Epidermal melanocyte (primary cell): Measurements from ENCODE around the gene HELZ2.
"Not testable (repeated sequence)": the region's sequence is repeated elsewhere in the genome, so short reads cannot be mapped to it uniquely, and the experiment has no call there.

Experiments
- DNase-seq: peaks from one replicate; pipeline ENCODE4 v3.0.0; 2011; ENCODE audit warnings: low spot score; ENCODE audit not compliant: insufficient read length

Gene HELZ2

DNA sequence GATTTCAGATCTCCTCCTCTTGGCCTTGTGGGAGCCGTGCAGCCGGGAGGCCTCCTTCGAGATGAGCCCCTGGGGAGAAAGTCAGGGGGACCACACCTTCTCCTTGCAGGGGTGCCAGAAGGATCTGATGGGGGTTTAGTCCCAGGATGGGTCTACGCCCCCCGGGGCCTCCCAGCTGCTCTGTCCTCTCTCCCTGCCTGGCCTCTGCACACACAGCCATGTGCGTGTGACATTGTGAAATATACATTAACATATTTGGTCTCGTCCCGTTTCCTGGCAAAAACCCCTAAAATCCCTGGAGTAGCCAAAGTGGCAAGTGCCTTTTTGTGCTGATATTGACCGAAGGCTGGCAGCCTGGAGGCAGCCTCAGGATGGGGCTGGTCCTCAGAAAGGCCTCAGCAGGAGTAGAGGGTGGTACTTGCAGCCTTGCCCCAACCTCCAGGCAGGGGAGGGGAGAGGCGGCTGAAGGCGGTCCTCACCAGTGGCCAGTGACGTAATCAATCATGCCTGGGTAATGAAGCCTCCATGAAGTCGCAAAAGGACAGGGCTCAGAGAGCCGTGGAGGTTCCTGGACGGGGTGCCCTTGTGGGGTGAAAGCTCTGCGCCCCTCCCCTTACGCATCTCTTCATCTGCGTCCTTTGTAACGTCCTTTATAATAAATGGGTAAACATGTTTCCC lies 5.1 kb upstream of the HELZ2 start:
- no peak for DNase-seq

DNA sequence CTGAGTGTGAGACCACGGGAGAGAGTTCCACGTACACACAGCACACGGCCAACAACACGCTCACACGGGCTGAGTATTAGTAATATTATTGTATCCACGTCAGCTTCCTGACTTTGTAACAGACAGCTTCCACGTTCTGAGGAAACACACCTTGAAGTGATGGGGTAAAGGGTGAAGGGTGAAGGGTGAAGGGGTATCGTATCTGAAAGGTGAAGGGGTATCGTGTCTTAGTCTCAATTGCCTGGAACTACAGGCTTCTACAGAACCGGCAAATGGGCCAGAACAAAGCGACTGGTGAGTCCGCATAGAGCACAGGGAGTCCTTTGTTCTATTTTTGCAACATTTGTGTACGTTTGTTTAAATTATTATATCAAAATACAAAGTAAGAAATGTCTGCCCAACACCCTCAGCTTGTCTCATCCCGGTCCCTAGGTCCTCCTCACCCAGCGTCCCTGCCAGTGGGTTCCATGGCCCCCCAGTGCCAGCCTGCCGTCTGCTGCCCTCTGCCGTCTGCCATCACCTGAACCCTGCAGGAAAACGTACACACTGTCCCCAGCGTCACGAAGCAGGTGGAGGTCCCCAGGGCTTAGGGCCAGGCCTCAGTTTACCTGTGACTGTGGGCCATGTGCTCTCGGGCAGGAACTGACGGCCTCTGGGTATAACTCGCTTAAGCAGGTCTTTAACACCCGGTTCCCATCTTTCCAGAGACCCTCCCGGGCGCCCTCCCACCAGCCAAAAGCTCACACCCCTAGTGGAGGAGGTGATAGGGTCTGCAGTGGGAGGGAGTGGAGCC lies 4.4 kb upstream of the HELZ2 start:
- DNase-seq: no peak

DNA sequence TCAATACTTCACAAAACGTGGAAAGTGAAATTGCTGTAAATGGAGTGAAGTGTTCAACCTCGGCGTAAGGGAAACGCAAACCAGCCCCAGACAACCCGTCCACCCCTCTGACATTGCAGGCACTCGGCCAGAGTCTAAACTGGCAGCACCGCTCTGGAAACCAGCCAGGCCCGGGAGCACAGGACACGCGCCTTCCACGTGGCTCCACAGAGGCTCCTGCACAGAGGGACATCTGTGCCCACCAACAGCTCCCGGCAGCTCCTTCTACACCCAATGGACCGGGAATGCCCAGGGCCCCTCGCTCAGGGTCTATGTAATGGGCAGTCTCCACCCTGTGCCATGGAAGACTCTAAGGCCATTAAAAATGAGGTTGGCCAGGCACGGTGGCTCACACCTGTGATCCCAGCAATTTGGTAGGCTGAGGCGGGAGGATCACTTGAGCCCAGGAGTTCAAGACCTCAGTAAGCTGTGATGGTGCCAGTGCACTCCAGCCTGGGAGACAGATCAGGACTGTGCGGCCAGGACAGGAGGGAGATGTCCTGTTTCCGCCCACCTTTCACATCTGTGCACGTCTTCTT lies 3.4 kb upstream of the HELZ2 start:
- DNase-seq: no peak

DNA sequence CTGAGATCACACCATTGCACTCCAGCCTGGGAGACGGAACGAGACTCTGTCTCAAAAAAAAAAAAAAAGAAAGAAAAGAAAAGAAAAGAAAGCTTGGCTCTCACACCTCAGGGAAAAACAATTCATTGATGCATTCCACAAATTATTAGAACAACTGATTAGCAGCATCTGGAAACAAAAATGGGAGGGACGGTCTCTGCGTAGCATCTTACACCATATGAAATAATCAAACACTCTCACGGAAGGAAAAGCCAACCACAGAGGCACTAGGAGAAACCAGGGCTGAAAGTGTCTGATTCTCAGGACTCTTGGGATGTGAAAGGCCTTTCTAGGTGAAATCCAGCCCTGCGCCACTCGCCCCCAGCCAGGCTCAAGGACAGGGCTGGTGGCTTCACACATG lies 2.3 kb upstream of the HELZ2 start:
- DNase-seq: no peak

DNA sequence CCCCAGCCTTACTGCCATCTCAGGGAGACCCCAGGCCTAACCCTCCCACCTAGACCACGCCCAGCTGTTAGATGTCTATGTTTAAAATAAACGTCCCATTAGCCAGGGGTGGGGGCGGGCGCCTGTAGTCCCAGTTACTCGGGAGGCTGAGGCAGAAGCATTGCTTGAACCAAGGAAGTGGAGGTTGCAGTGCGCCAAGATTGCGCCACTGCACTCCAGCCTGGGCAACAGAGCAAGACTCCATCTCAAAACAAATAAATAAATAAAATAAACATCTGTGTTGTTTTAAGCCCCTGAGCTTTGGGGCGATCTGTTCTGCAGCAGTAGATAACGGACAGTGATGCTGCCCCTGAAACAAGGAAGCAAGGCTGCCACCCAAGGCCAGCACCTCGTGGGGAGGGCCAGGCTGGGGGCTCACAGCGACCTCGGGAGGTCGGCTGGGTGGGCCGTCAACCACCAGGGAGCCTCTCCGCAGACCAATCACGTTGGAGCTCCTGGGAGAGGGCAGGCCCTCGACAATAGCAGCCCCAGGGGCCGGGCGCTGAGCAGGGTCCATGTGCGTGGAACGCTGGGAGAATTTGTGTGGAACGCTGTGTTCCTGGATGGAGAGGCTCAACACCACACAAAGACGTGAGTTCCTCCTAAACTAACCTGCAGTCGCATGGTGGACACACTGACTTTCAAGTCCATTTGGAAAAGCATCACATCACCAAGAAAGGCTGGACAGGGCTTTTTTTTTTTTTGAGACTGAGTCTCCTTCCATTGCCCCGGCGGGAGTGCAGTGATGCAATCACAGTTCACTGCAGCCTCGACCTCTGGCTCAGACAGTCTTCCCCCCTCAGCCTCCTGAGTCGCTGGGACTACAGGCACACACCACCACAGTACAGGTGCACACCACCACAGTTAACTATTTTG lies 1.0 kb upstream of the HELZ2 start:
- no peak for DNase-seq

DNA sequence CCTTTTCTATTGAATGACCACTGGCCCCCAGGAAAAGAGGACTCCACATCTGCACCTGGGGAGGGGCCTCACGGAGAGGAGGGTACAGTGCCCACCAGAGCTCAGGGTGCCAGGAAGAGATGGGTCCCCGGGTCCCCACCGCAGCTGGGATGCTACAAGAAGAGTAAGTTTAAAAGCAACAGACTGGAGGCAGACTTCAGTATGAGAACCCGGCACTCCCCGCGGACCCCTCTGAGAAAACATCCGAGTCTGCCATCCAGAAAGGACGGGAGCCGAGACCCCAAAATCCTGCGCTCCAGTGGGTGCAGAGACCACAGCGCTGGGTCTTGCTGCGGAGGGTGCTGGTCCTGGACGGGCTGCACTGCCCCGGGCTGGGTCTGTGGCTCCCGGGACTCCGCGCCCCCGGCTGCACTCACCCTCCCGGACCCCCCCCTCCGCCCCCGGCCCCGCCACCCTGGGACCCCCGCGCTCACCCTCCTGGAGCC lies 350 bp downstream of the HELZ2 start:
- no peak for DNase-seq

DNA sequence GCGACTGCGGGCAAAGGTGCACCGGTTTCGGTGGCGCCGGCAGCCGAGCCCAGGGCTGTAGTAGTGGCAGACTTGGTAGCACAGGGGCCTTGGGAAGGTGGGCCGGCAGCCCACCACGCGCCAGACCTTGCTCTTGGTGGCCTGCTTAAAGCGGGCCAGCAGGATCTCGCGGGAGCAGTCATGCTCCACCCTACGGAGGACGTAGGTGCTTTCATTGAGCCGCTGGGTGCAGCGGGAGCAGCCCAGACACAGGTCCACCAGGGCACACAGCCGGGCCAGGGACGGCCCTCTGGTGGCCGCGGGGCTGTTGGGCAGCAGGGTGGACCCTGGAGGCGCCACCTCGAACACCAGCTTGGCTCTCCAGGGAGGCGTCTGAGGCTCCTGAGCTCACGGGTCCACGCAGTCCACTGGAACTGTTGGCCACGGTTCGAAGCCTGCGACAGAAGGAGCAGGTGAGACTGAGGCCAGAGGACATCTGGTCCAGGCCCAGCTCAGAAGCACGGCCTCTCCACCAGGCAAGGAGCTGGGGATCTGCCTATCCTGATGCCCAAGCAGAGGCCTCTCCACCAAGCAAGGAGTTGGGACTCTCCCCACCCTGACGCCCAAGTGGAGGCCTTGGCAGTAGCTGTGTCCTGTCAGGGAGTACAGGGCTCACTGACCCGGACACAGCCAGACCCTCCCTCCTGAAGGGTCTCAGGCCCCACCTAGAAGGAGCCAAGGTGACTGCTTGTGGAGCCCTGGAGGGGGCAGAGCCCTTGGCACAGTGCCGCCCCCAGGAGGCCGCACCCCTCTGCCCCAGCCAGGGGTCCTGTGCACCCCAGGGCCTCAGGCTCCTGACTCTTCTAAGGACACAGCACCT lies 1.0 kb downstream of the HELZ2 start:
- no peak for DNase-seq

DNA sequence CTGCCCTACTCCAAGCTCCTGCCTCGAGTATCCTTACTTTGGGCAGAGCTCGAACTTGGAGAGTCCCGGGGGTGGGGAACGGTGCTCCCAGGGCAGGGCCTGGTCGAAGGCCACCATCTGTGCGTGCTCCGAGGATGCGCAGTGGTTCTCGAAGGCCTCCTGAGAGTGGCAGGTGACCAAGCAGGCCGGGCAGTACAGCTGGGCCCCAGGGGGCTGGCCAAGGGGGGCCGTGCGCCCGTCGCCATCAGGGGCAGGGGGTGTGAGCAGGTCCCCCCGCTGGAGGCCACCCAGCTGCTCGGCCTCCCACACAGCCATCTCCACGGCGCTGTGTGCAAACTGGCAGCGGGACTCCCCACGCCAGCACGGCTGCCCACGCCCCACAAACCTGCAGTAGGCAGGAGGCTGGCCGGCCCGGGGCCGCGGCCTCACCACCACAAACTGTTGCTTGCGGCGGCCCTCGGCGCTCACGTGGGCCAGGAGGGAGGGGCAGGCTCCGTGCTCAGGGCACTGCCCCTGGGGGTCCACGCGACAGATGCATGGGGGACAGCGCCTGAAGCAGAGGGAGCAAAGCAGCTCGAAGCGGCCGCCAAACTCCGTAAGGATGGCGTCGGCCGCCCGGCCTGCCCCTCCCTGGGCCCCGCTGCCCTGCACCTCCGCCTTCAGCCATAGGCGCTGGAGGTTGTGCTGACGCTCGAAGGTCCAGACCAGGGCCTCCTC lies 1.8 kb downstream of the HELZ2 start:
- DNase-seq: no peak

DNA sequence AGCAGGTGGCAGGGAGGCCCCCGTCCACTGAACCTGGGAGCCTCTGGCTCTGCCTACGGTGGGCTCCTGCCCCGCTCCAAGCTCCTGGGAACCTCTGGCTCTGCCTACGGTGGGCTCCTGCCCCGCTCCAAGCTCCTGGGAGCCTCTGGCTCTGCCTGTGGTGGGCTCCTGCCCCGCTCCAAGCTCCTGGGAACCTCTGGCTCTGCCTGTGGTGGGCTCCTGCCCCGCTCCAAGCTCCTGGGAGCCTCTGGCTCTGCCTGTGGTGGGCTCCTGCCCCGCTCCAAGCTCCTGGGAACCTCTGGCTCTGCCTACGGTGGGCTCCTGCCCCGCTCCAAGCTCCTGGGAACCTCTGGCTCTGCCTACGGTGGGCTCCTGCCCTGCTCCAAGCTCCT lies 3.0 kb downstream of the HELZ2 start:
- DNase-seq: not testable (repeated sequence)

DNA sequence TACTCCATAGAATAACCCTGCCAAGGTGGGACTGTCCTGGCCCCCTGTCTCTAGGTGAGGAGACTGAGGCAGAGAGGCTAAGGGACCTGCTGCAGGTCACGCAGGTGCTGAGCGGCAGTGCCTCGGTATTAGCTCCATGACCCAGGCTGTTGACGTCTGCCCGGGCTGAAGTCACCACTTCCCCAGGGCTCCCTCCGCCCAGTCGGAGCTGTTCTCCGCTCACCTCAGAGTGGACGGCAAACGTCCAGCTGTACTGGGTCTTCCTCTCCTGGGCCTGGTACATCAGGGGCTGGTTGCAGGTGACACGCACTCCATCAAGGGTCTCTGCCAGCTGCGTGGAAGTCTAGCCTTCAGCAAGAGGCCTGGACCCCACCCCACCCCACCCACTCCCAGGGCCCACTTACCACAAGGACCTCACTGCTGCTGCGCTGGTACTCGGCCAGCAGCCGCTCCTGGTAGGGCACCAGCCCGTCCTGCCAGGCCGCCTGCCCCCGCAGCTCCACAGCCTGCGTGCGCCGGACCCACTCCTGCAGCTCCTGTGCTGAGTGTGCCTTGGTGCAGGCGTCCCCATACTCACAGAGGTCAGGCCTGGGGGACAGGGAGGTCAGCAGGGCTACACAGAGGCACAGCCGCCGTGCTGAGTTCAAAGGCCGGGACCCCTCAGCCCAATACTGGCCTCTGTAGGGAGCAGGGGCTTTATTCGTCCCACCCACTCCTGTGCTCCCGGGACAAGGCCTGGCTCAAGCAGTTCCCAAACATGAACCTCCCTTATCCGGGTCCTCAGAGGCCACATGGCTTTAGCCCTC lies 3.6 kb downstream of the HELZ2 start:
- no peak for DNase-seq

DNA sequence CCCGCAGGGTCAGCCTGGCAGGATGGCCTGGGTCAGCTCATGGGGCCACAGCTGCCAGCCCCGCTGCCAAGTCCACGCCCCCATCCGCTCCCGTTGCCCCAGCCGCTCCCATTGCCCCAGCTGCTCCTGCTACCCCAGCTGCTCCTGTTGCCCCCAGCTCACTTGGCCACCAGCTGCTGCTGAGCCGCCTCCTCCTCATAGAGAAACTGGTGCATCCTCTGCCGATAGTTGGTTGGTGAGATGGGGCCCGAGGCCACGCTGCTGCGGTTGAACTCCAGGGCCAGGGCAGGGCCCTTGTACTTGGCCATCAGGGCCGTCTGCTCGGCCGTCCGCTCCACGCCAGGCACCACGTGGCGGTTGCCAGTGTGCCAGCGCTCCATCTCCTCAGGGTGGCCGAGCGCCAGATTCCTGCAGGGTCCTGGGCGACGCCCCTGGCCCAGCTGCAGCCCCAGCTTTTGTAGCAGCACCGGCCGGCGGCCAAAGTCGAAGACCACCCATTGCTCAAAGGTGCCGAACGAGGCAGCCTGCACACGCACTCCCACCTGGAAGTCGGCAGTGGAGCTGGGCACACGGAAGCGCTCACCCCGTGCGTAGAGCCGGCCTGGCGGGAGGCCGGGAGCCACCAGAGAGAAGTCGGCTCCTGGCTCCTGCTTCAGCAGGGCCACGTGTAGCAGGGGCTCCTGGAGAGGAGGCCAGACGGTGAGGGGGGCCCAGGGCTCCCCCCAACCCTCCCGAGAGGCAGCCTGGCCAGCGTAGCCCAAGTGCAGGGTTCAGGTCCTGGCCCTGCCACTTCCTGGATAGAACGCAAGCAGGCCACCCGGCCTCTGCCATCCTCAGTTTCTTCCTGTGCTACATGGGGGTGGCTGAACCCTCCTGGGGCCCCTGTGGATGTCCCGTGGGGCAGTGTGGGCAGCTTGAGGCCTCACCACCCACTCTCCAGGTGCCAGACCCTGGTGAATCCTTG lies 4.8 kb downstream of the HELZ2 start:
- no peak for DNase-seq

DNA sequence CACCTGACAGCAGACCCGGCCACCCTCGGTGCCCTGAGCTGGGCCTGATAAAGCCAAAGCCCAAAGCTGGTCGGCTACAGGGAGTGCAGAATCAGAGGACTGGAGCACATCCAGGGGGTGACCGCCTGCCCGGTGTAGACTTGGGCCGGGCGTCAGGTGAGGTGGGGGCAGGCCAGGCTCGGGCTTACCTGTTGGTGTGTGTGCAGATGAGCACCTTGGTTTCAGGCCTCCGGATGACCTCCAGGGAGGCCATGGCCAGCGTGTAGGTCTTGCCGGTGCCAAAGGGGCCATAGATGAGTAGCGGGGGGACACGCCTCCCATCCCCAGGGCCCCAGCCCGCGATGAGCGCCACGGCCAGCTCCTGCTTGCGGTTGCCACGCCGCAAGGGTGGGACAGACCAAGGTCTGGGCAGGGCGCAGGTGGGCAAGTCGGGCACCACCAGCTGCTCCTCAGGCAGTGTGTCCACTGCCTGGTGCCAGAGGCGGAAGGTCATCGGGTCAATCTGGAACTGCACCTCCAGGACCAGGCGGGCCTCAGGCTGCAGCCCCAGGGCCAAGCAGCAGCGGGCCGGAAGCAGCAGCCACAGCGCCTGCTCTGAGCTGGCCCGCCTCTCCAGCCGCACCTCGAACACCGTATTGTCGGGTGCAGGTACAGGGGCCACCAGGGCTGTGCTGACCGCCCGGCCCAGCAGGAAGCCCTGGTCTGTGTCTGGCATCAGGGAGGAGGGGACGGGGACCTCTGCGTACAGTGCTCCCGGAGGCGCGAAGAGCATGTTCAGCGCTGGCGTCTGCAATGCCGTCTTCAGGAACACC lies 5.7 kb downstream of the HELZ2 start:
- no peak for DNase-seq

DNA sequence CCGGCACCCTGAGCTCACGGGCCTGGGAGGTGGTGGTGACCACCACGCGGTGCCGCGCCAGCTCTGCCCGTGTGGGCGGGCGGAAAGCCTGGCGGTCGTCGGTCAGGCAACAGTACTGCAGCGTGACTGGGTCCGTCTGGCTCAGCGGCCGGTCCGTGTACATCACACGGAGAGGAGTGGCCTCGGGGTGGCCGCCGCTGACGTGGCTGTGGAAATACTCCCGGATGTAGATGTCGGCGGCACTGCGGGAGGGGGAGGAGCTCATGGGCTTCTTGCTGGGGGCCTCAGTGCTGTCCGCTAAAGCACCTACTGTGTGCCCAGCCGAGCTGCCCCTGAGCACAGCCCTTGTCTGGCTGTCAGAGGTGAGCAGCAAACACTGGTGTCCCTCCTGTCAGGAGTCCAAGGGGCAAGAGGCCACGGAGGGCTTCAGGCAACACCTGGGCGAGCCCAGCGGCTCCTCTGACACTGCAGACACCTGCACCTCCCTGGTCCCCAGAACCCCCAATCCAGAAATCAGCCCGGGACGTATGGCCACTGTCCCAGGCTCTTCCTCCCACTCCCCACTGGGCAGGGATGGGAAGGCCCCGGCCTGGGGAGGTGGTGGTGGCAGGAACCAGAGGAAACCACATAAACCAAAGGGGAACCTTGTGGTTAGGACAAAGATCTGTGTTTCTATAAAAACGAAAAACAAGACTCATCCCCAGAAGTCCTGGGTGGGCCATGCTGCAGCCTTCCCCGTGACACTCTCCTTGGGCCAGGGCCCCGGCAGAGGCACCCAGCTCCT lies 6.5 kb downstream of the HELZ2 start:
- no peak for DNase-seq

DNA sequence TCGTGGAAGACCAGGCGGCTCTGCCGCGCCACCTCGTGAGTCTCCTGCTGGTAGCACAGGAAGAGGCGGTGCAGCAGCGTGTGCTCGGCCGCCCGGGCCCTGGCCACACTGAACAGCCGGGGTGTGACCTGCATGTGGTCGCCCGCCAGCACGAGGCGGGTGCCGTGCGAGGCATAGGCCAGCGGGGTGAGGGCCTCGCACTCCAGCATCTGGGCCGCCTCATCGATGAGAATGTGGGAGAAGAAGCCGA lies 7.0 kb downstream of the HELZ2 start:
- no peak for DNase-seq

DNA sequence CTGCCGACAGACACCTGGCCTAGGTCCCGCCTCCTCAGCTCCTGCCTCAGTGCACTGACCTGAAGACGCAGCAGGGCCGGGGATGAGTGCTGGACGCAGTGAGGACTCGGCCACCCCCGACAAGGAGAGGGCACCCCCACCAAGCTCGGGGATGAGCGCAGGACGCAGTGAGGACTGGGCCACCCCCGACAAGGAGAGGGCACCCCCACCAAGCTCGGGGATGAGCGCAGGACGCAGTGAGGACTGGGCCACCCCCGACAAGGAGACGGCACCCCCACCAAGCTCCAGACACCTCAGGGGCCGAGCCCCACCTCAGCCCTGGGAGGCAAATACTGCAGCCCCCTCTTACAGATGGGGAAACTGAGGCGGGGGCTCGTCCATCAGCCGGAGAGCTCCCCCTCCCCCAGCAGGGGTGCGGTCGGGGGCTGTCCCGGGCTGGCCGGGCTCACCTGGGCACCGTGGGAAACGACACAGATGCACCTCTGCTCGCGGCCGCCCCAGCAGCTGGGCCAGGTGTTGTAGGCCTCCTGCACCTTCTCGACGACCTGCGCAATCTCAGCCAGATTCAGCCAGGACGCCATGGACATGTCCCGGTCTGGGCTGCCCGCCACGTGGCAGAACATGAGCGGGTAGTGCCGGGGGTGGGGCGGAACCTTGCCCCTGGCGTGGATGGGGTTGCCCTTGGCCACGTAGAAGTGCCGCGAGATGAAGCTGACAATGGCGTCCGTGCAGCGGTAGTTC lies 7.5 kb downstream of the HELZ2 start:
- no peak for DNase-seq
